GM18507 (cell line): ENCODE data around the gene REEP3.

Experiments
- DNase-seq: peaks from one replicate; pipeline ENCODE4 v3.0.0; 2011; ENCODE audit warnings: low read depth; ENCODE audit not compliant: insufficient read length; ENCODE audit errors: extremely low spot score
- FAIRE-seq: peaks from 2 replicates; lab custom pipeline; 2011; peaks lifted over from hg19 to GRCh38; lab: Jason Lieb, UNC

REEP3 gene

DNA sequence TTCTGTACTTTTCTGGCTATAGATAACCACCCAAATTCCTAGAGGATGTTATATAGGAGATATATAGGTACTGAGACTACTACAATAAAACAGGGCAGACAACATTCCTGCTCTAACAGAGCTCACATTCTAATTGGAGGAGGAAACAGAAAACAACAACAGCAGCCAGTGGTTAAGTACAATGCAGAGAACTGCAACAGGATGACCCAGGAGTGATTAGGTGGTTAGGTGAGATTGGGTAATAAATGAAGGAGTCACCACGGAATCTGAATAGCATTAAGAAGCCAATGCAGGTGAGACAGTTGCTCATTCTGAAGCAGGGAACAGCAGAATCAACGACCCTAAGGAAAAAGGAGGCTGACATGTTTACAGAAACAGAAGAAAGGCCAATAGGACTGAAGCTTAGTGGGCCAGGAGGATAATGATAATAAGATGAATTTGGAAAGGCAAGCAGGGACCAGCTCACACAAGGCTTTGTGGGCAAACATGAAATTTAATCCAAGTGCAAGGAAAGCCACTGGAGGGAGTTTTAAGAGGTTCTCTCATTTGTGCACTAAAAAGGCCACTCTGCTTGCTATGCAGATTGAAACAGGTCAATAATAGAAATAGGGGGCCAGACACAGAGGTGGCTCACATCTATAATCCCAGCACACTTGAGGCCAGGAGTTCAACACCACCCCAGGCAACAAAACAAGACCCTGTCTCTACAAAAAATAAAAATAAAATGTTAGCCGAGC is 16.9 kb upstream of the REEP3 start:
- no peak for FAIRE-seq

DNA sequence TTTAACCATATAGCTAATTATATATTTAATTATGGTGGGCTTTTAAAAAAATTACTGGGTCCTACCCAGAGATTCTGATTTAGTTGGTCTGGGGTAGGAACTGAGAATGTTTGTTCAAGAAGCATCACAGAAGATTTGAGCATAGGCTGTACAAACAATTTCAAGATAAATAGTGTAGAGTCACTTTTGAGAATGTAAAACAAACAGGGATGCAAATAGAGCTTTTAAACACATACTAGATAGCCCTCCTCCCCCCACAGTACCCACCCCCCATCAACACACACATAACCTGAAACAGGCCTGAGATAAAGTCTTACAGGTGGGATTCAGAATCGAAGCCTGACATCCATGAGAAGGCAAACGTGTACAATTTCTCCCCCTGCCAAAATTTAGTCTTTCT is 15.6 kb upstream of the REEP3 start:
- no peak for DNase-seq
- no peak for FAIRE-seq

More for the DNA sequence above, 16.9 kb upstream of the REEP3 start:
- no peak for DNase-seq

DNA sequence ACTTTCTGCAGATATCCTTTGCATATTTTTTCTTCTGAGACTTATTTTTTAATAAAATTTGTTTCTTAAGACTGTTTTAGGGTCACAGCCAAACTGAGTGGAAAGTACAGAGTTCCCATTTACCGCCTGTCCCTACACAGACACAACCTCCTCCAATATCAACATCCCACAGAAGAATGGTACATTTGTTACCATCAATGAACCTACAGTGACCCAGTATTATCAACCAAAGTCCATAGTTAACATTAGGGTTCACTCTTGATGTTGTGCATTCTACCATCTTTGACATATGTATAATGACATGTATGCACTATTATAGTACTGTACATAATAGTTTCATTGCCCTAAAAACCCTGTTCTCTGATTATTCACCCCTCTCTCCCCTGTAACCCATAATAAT is 14.6 kb upstream of the REEP3 start:
- FAIRE-seq, result no peak

DNA sequence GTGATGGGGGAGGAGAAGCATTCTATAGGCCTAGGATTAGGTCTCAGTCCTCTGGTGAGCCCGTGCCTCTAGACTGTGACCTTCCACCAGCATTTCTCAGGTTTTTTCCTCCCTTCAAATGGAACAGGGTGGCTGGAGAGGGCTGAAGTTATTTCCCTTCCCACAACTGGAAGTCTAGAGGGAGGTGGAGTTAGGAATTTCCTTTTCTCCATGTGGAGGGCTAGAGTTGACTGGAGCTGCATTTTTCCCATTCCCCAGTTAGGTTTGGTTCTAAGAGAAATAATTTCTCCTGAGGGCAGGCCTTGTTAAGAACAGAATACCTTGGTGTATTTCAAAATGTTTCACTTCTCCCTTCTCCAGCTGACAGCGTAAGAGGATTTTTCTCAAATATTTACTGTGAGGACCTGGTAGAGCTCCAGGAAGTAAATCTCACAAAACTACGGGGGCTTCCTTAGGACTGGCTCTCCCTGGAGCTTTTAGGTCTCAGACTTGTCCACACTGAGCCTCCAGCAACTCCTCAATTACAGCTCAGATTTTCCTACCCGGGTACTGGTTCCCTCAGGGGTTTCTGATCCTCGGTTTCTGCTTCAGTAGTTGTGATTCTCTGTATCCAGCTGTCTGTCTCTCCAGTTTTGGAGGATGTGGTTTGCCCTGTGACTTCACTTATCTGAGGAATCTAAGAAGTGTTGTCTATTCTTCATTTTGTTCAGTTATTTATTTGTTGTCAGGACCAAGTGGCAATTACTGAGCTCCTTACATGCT is 6.0 kb upstream of the REEP3 start:
- no peak for FAIRE-seq
- no peak for DNase-seq

More for the DNA sequence above, 14.6 kb upstream of the REEP3 start:
- DNase-seq, result no peak

DNA sequence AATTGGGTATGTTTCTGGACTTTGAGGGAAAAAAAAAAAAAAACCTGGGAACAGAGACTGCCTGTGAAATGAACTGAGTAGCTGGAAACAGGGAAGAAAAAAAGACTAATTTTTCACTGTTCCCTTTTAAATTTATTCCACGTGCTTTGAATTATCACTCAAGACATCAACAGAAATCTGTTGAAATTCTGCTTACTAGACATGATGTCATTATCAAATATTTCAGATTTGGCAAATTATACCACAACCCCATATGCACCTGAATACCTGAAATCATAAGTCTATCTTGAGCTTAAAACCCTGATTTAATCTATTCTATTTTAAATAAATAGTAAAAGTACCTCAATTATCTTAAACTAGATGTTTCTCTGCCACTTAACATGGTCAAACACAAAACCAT is 5.0 kb upstream of the REEP3 start:
- FAIRE-seq (no peak), DNase-seq (no peak)

DNA sequence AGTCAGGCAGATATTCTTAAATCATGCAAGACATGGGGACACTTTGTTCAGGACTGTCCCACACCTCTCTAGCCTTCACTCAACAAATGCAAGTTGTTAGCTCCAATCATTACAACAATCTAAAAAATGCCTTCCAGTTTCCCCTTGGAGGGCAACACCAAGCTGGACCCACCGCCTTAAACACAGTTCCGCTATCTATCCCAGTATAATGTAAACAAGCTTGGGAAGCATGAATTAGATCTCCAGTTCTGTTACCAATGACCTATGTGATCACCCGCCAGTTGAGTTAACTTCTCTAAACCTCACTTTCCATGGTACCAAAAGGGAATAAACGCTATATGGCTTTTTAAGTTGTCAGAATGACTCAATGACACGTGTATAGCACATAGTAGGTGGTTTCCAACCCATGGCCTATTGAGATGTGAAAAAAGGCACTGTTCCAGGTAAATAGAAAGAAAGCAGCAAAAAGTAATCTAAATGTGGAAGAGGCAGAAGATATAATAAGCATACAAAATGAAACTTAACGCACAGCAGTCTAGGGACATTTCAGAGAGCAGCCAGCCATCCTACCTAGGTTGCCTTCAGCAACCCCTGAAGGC is 2.4 kb upstream of the REEP3 start:
- no peak for FAIRE-seq

DNA sequence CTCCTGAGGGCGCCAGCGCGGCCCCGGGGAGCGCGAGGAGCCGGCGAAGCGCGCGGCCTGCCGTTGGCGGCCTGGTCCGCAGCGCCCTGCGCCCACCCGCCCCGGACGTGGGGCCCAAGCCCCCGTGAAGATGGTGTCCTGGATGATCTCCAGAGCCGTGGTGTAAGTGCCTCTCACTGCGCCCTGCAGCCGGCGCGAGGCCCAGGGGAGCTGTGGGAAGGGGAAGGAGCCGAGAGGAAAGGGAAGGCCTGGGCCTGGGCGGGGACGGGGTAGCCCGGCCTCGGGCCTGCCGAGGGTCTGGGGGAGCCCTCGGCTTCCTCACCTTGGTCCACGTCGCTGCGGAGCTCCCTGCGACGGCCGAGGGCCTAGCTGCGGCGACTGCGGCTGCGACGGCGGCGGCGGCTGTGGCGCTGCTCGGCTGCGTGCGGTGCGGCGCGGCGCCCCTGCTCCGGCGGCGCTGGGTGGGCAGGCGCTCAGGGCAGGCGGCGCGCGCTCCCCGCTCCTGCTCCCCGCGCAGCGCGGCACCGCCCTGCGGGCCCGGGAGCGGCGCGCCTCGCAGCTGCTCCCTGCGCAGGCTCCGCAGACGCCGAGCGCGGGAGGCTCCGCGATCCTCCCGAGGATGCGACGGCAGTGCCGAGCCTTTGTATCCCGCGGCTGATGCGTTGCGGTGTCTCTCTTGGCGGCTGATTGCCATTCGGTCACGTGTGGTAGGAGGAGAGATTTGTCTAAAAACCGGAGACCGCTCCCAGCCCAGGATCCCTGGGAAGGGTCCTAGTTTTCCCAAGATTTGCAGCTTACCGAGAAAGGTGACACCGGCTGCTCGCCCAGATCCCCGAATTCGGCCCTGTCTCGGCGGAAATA is 445 bp downstream of the REEP3 start:
- peak; percentile 44 for FAIRE-seq
- peak; percentile 65 for DNase-seq

More for the DNA sequence above, 2.4 kb upstream of the REEP3 start:
- DNase-seq, result no peak

DNA sequence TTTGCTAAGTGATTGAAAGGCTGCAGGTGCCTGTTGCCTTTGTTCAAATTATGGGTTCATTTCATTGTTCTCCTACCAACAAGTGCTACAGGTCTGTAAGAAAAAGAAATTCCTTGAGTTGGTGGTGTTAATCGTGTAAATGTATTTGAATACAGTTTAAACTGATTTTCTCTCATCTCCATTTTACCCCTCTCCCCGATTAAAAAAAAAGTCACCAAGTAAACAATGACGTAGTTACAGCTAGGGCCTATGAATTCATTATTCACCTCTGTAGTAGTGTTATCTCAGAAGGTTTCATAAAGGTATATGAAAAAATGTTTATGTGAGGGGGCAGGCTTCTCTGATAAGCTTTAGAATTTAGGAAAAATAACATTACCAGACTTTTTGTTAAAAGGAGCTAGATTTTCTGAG is 1.1 kb downstream of the REEP3 start:
- FAIRE-seq (no peak), DNase-seq (no peak)

DNA sequence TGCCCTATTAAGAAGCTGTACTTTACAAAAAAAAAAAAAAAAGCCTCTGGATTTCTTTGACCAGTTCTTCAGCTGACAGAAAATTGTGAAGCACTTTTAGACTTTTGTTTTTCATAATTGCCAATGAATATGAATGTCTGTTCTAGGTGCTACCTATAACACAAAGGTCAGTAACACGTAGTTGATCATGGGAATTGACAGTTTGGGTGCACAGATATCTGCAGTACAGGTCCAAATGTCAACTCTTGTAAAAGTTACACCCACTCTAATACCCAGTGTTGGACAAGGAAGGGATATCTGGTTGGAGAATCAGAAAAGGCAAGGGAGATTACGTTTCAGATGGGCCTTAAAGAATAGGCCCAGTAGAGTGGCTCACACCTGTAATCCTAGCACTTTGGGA is 1.8 kb downstream of the REEP3 start:
- DNase-seq (no peak), FAIRE-seq (no peak)

DNA sequence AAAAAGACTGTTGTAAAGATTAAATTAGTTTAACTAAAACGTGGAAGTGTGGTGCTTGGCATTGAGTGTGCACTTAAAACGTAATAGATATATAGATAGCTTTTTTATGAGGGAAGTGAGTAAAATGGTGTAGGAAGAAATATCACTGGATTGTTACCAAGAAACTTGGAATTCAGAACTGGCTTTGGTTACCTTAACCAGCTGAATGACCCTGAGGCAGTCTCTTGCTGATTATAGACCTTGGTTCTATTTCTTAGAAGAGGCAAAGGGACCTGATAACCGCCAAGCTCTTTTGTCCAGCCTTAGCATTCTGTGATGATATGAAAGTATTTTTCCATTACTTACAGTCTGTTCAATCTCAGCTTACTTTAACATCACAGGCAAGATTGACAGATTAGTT is 3.8 kb downstream of the REEP3 start:
- no peak for DNase-seq
- FAIRE-seq, result no peak

DNA sequence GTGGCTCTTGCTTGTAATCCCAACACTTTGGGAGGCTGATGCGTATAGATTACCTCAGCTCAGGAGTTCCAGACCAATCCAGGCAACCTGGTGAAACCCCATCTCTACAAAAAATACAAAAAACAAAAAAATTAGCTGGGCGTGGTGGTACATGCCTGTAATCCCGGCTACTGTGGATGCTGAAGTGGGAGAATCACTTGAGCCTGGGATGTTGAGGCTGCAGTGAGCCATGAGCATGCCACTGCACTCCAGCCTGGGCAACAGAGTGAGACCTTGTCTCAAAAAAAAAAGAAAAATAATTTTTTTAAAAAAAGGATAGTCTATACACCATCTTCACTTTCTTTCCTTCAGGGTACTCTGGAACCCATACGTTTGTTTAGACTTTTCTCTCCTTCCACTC is 6.2 kb downstream of the REEP3 start:
- FAIRE-seq (no peak), DNase-seq (no peak)

DNA sequence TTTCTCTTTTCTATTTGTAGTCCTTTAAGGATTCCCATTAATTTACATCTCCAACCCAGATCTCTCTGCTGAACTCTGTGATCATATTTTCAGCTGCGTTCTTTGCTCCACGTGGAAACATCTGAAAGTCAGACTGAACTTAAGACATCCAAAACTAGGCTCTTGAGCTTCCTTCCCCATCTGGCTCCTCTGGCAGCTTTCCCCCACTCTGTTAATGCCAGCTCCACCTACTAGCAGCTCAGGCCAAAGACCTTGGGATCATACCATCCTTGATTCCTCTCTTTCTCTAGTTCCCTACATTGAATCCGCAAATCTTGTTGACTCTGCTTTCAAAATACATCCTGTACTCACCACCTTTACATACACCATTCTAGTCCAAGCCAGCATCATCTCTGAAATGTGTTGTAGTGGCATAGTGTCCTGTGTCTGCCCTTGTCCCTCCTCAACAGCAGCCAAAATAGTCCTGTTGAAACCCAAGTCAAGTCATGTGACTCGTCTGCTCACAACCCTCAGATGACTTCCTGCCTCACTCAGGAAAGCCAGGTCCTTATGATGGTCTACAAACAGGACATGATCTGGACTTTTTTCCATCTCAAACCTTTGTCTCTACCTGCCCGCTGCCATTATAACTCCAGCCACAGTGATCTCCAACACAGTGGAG is 7.0 kb downstream of the REEP3 start:
- DNase-seq (no peak), FAIRE-seq (no peak)

DNA sequence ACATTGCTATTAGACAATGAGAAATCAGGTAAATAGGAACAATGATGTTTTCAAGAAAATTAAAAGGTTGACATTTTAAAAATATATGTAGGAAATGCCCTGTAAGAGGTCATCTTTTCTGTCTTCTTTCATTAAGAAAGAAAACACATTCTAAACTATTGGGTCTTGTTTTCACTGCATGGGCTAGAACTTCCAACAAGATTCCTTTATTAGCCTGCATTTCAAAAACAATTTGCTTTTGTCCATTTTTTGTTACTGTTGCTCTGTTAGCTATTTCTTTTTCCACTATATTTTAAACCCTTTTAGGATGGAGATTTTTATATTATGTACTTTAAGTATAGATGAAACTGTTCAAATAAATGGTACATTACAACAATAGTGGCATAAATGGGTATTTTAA is 9.2 kb downstream of the REEP3 start:
- DNase-seq (no peak), FAIRE-seq (no peak)

DNA sequence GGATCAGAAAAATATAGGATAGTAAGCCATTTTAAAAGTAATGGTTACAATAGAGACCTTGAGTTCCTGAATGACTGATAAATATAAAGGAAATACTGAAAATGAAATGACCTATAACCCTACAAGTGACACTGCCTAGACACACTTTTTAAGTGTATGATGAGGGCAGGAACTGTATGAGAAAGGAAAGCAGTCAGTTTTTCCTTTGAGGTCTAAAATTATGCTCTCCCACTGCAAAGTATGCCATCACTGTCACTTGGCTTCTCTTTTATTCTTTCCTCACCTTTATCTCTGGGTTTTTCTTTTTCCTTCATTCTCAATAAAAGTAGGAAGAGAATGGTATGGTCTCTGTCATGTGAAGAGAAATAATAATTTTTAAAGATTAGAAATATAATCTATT is 13.5 kb downstream of the REEP3 start:
- DNase-seq, result no peak
- peak; percentile 12 for FAIRE-seq

DNA sequence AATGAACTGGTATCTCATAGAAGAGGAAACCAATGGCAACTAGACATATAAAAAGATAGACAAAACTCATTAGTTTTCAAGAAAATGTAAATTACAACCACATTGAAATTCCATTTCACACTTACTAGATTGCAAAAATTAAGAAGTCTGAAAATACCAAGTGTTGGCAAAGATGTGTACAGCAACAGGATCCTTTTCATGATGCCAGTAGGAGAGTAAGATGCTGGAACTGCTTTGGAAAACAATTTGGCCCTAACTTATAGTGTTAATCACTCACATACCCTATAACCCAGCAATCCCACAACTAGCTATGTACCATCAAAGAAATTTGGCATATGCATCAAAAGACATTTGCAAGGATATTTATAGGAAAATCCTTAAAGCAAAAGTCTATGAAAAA is 15.5 kb downstream of the REEP3 start:
- DNase-seq, result no peak
- FAIRE-seq, result no peak

DNA sequence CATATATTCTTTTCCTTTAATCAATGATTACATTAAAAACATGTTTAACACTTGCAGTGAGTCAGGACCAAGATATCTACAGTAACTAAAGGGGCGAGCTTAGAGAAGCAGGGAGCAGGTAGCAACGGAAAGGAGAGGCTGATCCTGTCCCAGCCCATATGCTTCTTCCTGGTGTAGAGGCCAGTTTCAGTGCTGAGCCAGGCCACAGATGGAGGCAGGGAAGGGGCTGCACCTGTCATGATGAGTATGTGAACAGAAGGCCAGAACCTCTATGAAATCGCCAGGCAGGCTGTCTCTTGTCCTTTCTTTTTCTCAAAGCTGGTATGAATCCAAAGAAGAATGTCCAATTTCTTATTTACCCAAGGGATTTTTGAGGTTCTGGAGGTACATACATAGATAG is 16.3 kb downstream of the REEP3 start:
- no peak for DNase-seq
- FAIRE-seq, result no peak

DNA sequence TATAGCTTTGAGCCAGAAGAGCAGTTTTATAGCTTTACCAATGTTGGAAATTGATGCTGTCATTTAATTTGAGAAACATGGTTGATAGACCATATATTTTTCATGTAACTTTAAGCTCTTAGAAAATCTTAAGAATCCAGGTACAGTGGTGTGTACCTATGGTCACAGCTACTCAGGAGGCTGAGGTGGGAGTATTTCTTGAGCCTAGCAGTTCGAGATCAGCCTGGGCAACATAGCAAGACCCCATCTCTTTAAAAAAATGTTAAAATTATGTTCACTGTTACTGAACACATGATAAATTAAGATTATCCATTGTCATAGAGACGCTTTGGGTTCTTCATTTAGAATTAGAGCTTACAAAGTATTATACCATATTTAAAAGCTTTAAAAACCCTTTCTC is 18.2 kb downstream of the REEP3 start:
- FAIRE-seq (no peak), DNase-seq (no peak)

DNA sequence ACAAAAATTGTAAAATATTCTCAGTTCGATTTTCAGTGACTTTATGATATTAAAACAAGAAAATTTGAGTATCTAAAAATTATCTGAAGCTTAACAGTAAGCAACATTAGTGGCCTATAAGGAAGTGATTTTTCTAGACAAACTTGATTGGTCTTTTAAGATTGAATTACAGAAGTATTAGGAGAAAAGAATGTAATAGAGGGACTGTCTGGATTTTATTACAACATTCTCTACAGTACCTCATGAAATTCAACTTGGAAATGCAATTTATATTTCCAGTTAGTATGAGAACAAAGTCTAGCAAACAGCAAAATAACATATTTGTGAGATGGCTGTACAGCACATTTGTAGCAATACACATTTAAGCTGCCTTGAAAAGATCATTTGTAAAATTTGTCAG is 18.8 kb downstream of the REEP3 start:
- FAIRE-seq (no peak), DNase-seq (no peak)

DNA sequence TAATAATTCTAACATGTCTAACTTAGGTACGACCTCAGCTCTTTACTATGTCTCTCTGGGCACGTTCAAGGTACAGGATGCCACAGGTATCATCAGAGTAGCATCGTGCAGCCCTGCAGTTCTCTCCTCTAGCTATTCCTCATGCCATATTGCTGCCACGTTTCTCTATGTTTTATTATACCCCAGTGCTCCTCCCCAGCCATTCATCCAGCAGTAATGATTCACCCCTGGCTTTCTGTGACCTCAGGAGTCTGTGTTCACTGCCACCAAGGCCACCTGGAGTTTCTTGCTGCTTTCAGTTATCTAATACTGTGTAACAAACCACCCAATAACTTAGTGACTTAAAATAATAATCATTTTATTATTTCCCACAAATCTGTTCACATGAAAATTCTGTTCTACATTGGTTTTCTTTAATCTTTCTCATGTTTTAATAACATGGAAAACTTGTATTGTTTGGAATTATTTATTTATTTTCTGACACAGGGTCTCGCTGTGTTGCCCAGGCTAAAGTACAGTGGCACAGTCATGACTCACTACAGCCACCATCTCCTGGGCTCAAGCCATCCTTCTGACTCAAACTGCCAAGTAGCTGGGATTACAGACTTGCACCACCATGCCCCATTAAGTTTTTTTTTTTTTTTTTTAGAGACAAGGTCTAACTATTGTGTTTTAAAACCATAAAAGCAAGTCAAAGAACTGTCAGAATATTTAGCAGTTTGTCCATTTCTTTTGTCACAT is 21.8 kb downstream of the REEP3 start:
- no peak for FAIRE-seq

More for the DNA sequence above, 21.8 kb downstream of the REEP3 start:
- DNase-seq, result no peak
